Left hindlimb (tissue), 1 donor: ENCODE data around the gene KCNQ4.

Experiments used
- DNase-seq: peaks from one replicate; pipeline ENCODE4 v3.0.0-alpha.2; 2018

Gene KCNQ4

GRCh38 chr1:40796939-40797667 lies 13.5 kb downstream of the KCNQ4 start:
- DNase-seq: no peak

DNA sequence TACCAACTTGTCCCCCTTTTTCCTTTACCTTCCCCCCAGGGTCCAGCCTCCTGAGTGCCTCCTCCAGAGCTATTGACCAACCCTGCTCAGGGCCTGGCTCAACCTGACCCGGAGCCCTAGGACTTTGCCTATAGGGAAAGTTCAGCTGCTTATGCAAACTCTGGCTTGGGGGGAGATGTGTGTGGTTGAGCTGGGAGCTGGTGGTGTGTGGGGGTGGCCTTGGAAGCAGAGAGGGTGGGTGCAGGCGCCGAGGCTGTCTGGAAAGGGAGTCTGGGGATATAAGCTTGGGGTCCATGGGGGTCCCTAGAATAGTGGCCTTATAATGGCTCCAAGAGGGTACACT lies 14.1 kb downstream of the KCNQ4 start:
- DNase-seq: no peak

DNA sequence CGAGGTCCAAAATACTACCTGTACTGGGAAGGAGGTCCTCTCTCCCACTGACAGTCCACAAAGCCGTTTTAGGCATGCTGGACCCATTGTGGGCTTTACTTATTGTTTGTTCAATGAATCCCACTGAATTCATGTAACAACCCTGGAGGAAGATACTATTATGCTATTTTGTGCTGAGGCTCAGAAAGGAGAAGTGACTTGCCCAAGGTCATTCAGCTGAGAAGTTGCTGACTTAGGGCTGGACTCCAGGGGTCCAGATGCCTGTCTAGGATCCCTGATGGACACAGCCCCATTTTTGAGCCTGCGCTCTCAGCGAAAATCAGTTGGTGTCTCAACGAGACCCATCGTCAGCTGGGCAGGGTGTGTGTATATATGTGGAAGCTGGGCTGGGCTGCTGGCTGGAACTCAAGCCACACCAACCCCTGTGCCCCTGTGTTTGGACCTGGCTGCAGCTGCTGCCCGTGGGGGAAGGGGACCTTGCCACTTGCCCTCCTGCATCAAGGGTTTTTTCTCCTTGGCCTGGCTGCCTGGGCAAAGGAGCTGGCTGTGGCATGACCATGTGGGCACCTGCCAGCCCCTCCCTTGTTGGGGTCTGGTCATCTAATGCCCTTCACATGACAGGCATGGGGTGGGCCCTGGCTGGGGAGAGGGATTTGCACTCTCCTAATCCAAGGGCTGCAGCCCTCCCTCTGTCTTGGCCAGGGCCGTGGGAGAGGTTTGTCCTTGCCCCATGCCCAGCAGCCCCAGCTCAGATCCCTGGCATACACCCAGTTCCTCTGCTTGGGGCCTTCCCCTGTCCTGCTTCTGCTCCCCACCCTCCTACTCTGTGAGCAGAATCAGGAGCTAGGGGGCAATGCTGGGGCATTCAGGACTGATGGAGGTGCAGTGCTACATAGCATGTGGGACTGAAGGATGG lies 15.0 kb downstream of the KCNQ4 start:
- DNase-seq: no peak

- peak; percentile 65 for DNase-seq
These were observed 15.8 kb downstream of the KCNQ4 start for GRCh38 chr1:40799351-40799867.

DNA sequence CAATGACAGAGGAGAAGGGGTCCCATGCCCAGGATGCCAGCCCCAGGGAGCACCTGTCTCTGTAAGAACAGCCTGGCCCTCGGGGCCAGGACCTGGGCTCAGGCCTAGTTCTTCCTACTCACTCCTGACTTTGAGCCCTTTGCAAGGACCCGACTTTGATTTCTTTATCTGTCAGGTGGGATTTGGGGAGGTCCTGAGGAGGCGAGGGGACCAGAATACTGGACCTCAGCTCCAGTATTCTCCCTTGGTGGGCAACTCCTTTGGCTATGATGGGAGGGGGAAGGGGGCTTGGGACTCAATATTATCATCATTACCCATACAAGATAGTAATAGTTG lies 18.1 kb downstream of the KCNQ4 start:
- no peak for DNase-seq

DNA sequence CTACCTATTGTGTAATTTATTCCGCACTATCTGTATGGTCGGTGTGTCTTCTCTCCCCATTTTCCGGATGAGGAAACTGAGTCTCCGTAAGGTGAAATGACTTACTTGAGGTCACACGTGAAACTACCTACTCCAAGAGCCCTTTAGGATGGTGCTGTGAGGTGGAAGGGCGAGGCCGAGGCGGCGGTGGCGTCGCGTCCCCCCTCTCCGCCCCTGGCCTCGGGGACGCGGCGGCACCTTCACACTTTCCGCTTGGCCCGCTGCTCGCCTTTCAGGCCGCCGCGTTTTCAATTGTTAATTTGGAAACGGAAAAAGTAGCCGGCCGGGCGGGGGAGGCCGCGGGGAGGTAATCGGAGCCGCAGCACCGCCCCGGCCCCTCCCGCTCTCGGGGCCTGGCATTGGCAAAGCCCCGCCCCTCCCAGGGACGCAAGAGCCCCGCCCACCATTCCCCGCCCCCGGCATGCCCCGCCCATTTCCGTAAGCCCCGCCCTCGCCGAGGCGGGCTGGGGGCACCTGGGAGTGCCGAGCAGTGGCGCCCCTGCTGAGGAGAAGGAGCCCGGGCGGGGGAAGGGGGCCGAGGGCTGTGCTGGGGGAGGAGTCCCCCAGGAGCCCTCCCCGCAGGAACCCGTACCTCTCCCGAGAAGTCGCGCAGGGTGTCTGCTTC lies 18.6 kb downstream of the KCNQ4 start:
- peak; percentile 89 for DNase-seq

- no peak for DNase-seq
These were observed 19.1 kb downstream of the KCNQ4 start for GRCh38 chr1:40802742-40803113.

- no peak for DNase-seq
These were observed 19.9 kb downstream of the KCNQ4 start for GRCh38 chr1:40803447-40803846.

DNA sequence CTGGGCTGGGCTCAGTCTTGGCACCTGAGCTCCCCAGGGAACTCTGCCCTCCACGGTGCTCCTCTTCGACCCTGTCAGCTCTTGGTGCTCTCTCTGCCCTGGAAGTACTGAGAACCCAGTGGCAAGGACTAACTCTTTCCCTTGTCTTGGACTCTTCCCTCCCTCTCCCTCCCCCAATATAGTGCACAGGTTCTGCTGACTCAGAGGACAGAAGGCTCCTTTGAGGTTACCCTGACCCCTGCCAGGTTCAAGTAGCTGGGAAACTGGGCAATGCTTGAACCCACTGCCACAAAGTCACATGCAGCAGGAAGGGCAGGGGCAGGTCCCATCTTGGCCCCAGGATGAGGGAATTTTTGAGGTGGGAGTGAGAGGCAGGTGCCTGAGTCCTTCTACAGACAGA lies 20.3 kb downstream of the KCNQ4 start:
- no peak for DNase-seq

- DNase-seq: no peak
These were observed 22.7 kb downstream of the KCNQ4 start for GRCh38 chr1:40806240-40806639.

DNA sequence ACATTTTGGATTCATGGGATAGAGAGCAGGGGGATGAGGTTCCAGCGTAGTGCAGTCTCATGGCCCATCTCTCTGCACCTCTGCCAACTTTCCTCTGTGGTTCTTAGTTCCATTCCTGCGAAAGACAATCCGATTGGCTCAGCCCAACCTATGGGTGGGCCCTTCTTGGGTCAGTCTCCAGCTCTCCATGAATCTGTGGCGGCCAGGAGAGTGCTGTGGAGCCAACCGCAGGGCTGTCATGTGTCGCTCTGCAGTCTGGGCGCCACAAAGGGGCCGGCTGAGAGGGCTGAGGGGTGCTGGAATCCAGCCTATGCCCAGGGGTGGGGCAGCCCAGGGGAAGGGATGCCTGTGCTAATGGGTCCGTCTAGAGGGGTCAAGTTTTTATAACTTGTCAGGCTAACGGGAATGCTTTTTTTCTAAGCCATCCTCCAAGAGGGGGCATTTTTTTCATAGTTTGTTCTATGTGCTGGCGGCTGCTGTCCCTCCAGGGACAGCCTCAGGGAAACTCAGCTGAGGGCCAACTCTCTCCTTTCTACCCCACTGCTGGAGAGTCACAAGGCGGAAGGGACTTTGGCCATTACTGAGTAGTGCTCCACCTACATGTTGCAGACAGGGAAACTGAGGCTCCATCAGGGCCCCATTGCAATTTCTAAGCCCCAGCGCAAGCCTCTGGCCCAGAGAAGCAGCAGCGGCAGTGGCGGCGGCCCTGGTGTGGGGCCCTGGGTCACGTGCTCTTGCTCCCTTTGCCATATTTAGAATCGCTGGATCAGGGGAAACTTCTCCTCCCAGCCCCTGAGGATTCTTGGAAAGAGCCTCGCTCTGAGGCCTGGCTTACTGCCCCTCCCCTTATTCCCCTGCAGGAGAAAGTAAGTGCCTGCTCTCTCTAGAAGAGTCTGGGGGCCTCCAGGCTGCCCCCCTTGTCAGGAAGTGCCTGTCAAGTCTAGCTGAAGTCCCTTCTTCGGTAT lies 23.4 kb downstream of the KCNQ4 start:
- peak; percentile 80 for DNase-seq

- no peak for DNase-seq
These were observed 24.4 kb downstream of the KCNQ4 start for GRCh38 chr1:40808002-40808401.

DNA sequence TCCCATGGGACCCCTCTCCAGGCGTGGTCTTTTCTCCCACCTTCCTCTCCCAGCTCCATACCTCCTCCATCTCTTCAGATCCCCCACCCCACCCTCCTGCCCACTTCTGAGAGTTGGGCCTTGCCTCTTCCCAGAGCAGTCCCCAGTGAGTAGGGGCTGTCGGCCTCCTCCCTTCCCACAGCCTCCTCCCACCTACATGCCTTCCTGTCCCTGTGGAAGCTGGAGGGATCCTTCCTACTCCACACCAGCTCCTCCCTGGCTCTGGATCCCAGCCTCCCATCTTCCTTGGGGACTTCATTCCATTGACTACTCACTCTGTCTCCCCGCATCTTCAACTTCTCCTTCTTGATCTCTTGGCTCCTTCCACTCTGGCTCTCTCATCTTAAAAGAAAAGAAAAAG lies 24.9 kb downstream of the KCNQ4 start:
- DNase-seq: no peak

- DNase-seq: no peak
These were observed 25.3 kb downstream of the KCNQ4 start for GRCh38 chr1:40808909-40809308.

DNA sequence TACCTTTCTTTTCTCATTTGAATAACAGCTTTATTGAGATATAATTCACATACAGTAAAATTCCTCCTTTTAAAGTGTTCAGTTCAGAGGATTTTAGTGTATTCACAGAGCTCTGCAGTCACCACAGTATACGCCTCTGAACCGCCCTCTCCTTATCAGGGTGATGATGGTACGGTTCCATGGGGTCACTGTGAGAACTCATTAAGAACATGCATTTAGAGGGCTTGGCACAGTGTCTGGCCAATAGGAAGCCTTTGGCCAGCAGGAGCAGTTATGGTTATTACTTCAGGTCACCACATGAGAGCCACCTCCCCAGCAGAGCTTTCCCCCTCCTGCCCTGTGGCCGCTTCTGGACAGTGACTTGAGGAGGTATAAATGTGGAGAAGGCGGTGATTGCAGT lies 27.3 kb downstream of the KCNQ4 start:
- no peak for DNase-seq

DNA sequence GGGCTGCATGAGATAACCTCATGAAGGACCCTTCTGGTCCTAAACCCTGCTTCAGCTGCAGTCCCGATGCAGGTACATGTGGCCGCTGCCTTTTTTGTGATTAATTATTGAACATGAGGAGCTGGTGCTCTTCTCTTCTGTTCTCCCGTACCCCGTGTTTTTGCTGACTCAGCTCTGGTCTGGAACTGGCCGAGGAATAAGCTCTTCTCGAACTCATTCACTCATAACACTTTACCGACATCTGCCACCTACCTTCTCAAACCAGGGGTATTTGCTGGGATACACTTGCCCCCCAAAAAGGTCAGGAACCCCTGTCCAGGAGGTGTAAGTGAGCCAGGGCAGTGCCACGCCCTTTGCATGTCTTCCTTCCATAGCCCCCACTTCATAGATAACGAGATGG lies 31.8 kb downstream of the KCNQ4 start:
- no peak for DNase-seq

GRCh38 chr1:40817791-40818263 lies 34.2 kb downstream of the KCNQ4 start:
- DNase-seq: no peak

GRCh38 chr1:40818264-40818961 lies 34.8 kb downstream of the KCNQ4 start:
- DNase-seq: peak; percentile 72

GRCh38 chr1:40819101-40819500 lies 35.5 kb downstream of the KCNQ4 start:
- no peak for DNase-seq

DNA sequence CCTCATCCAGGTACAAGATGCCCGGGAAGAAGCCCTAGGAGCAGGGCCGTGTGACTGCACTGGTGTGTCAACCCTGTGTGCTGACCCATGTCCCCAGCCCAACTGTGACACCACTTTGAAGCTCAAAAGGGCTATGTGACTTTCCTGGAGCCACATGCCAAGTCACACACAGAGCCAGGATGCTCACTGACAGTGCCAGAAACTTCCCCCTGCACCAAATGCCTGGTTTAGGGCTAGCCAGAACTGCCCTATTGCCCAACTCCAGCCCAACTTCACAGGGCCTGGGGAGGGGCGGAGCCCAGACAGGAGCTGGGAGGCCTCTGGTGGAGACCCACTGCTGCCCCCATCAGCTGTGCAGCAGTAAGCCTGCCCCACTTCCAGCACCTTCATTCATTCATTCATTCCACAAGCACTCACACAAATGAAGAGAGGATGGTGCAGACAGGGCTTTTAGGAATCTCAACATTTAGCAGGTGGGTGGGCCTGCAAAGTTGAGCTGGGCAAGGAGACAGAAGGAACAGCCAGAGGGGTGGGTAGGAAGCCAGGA lies 36.7 kb downstream of the KCNQ4 start:
- DNase-seq: no peak
